VCaP (cell line): ENCODE measurements around the gene ENOPH1.

Source experiments
- H3K27ac ChIP-seq: fragments of 450-650 bp; 2 replicates; pipeline ENCODE4 v1.5.1; 2017
- CTCF ChIP-seq: fragments of 450-650 bp; conservative IDR thresholded peaks from 2 replicates; pipeline ENCODE4 v1.5.1; 2017; ENCODE audit warnings: mild to moderate bottlenecking, moderate library complexity

The ENOPH1 gene

GRCh38 chr4:82428969-82429727, 1.2 kb upstream of the ENOPH1 start:
- TF ChIP-seq CTCF: peak; percentile 100
- H3K27ac ChIP-seq: peak overlapping the region; percentile 99

- peak overlapping the region; percentile 99 for H3K27ac ChIP-seq
- no peak; the same call in 1 of the 2 replicates for TF ChIP-seq CTCF
Observed at GRCh38 chr4:82429728-82430192, 630 bp upstream of the ENOPH1 start.

- TF ChIP-seq CTCF: no peak
- peak overlapping the region; percentile 99 for H3K27ac ChIP-seq
Observed at GRCh38 chr4:82430964-82431745, 765 bp downstream of the ENOPH1 start.

- H3K27ac ChIP-seq: peak overlapping the region; percentile 99
- no peak for TF ChIP-seq CTCF
Observed at GRCh38 chr4:82431831-82432230, 1.4 kb downstream of the ENOPH1 start.

GRCh38 chr4:82432596-82432995, 2.2 kb downstream of the ENOPH1 start:
- peak overlapping the region; percentile 99 for H3K27ac ChIP-seq
- TF ChIP-seq CTCF: no peak

GRCh38 chr4:82433791-82434190, 3.4 kb downstream of the ENOPH1 start:
- H3K27ac ChIP-seq: no peak overlapping the region
- no peak for TF ChIP-seq CTCF

GRCh38 chr4:82434949-82435348, 4.6 kb downstream of the ENOPH1 start:
- H3K27ac ChIP-seq: no peak overlapping the region
- no peak for TF ChIP-seq CTCF
